ENCODE results near the gene ZDBF2. TPM values are rescaled to one million over a fixed set of nuclear protein-coding genes. Genes with fewer than 3 reads are reported as not detected.

The ZDBF2 gene
- total and polyA plus RNA-seq, 2 donors (not counting 1 experiment from before 2014, with no cell fraction given), result 1.8 to 16.5 TPM

- H3K4me2 ChIP-seq (replicated peaks; ENCODE audit: low read depth, low read length, poor library complexity, severe bottlenecking), result no peak overlapping the region
- no peak for DNase-seq
- 100% methylated on average over 2 of the region's 4 CpGs for WGBS (ENCODE audit: insufficient coverage)
- no peak overlapping the region for H2AFZ ChIP-seq (ENCODE audit: insufficient read depth, low read depth, low read length, poor library complexity, severe bottlenecking)
- Mint-ChIP-seq H3K4me3 (no peak overlapping the region), H3K27ac (no peak overlapping the region), H3K4me1 (no peaks in the 10 kb centered on the region), H3K9me3 (ENCODE audit: insufficient read depth) (peaks cover 4% of the 10 kb centered on the region), H3K27me3 (peaks cover 3% of the 10 kb centered on the region)
- ChIA-PET POLR2A (no interaction called here), CTCF (no interaction called here)
- no peak overlapping the region for H3K27ac ChIP-seq (ENCODE audit: low read length in 2 of 2)
- intact Hi-C loops (cut with micrococcal nuclease), result no loop called here
- no peaks in the 10 kb centered on the region for H4K20me1 ChIP-seq (ENCODE audit: control insufficient read depth, insufficient read depth, low read length, poor library complexity, severe bottlenecking)
- H3K4me1 ChIP-seq (ENCODE audit: control insufficient read depth in 2 of 2, insufficient read depth in 2 of 2, low read length in 2 of 2), result no peaks in the 10 kb centered on the region
- H3K9me3 ChIP-seq (ENCODE audit: control extremely low read depth in 1 of 3, control insufficient read depth in 2 of 3, insufficient read depth in 1 of 3, low read length in 2 of 3), result peaks cover 1 to 8% (median 3%) of the 10 kb centered on the region in 3 donors
- no peaks in the 10 kb centered on the region for H3K79me2 ChIP-seq (ENCODE audit: control insufficient read depth, insufficient read depth, low read length)
- H3K9ac ChIP-seq (ENCODE audit: low read length), result no peak overlapping the region
- H3K36me3 ChIP-seq (replicated peaks in 1 of 2; ENCODE audit: control extremely low read depth in 1 of 2, control insufficient read depth in 1 of 2, extremely low read depth in 1 of 2, insufficient read depth in 2 of 2, low read length in 1 of 2), result no peaks in the 10 kb centered on the region
- no peak for ATAC-seq (ENCODE audit: low read depth)
- H3K4me3 ChIP-seq (ENCODE audit: control extremely low read depth in 1 of 5, extremely low read depth in 1 of 5, insufficient read depth in 1 of 5, low read depth in 2 of 5, low read length in 4 of 5), result no peak overlapping the region
- TF ChIP-seq EZH2 (IDR thresholded peaks at IDR 0.05; ENCODE audit: borderline replicate concordance, insufficient read depth, low read depth, low read length, poor library complexity, severe bottlenecking) (no peak), CTCF (IDR thresholded peaks at IDR 0.05) (no peak)
- H3K27me3 ChIP-seq (replicated peaks in 1 of 4; ENCODE audit: control extremely low read depth in 1 of 4, control insufficient read depth in 3 of 4, insufficient read depth in 4 of 4, low read length in 3 of 4), result no peaks in the 10 kb centered on the region
Observed at GRCh38 chr2:206323486-206323885, 49.0 kb downstream of the ZDBF2 start.

GRCh38 chr2:206324869-206325268 is 50.4 kb downstream of the ZDBF2 start:
- Histone ChIP-seq H3K4me3 (ENCODE audit: control extremely low read depth in 1 of 5, extremely low read depth in 1 of 5, insufficient read depth in 1 of 5, low read depth in 2 of 5, low read length in 4 of 5) (no peak overlapping the region), H3K4me2 (replicated peaks; ENCODE audit: low read depth, low read length, poor library complexity, severe bottlenecking) (no peak overlapping the region), H3K27ac (ENCODE audit: low read length in 2 of 2) (no peak overlapping the region), H3K4me1 (ENCODE audit: control insufficient read depth in 2 of 2, insufficient read depth in 2 of 2, low read length in 2 of 2) (no peaks in the 10 kb centered on the region), H3K79me2 (ENCODE audit: control insufficient read depth, insufficient read depth, low read length) (no peaks in the 10 kb centered on the region), H3K27me3 (replicated peaks in 1 of 4; ENCODE audit: control extremely low read depth in 1 of 4, control insufficient read depth in 3 of 4, insufficient read depth in 4 of 4, low read length in 3 of 4) (no peaks in the 10 kb centered on the region), H2AFZ (ENCODE audit: insufficient read depth, low read depth, low read length, poor library complexity, severe bottlenecking) (no peak overlapping the region), H3K36me3 (replicated peaks in 1 of 2; ENCODE audit: control extremely low read depth in 1 of 2, control insufficient read depth in 1 of 2, extremely low read depth in 1 of 2, insufficient read depth in 2 of 2, low read length in 1 of 2) (no peaks in the 10 kb centered on the region), H3K9me3 (ENCODE audit: control extremely low read depth in 1 of 3, control insufficient read depth in 2 of 3, insufficient read depth in 1 of 3, low read length in 2 of 3) (no peaks in the 10 kb centered on the region), H4K20me1 (ENCODE audit: control insufficient read depth, insufficient read depth, low read length, poor library complexity, severe bottlenecking) (no peaks in the 10 kb centered on the region), H3K9ac (ENCODE audit: low read length) (no peak overlapping the region)
- no CpG with 5 or more reads among the region's 6 CpGs for WGBS (ENCODE audit: insufficient coverage)
- Mint-ChIP-seq H3K4me1 (no peaks in the 10 kb centered on the region), H3K27me3 (peaks cover 12% of the 10 kb centered on the region), H3K4me3 (no peak overlapping the region), H3K9me3 (ENCODE audit: insufficient read depth) (no peaks in the 10 kb centered on the region), H3K27ac (no peak overlapping the region)
- ATAC-seq (ENCODE audit: low read depth) (no peak), DNase-seq (no peak)
- ChIA-PET CTCF (no interaction called here), POLR2A (no interaction called here)
- TF ChIP-seq EZH2 (IDR thresholded peaks at IDR 0.05; ENCODE audit: borderline replicate concordance, insufficient read depth, low read depth, low read length, poor library complexity, severe bottlenecking), result no peak
- TF ChIP-seq CTCF (IDR thresholded peaks at IDR 0.05), result no peak
- intact Hi-C loops (cut with micrococcal nuclease), result no loop called here

Measured in B cell (primary cell).